HG03103 (cell line): ENCODE results near the gene NBEAL2.
"Not testable (repeated sequence)": the region's sequence is repeated elsewhere in the genome, so short reads cannot be mapped to it uniquely, and the experiment has no call there.

ENCODE experiments used
- ATAC-seq: cut with Tn5 transposase; IDR thresholded peaks from one replicate; pipeline ENCODE4 v1.9.1; 2021; ENCODE audit warnings: low read depth; ENCODE audit not compliant: unreplicated experiment

The NBEAL2 gene

GRCh38 chr3:46962990-46963389 is 16.5 kb upstream of the NBEAL2 start:
- no peak for ATAC-seq

DNA sequence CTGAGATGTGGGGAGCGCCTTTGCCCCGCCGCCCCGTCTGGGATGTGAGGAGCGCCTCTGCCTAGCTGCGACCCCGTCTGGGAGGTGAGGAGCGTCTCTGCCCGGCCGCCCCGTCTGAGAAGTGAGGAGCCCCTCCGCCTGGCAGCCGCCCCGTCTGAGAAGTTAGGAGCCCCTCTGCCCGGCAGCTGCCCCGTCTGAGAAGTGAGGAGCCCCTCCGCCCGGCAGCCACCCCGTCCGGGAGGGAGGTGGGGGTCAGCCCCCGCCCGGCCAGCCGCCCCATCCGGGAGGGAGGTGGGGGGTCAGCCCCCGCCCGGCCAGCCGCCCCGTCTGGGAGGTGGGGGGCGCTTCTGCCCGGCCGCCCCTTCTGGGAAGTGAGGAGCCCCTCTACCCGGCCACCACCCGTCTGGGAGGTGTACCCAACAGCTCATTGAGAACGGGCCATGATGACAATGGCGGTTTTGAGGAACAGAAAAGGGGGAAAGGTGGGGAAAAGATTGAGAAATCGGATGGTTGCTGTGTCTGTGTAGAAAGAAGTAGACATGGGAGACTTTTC is 15.4 kb upstream of the NBEAL2 start:
- not testable (repeated sequence) for ATAC-seq

DNA sequence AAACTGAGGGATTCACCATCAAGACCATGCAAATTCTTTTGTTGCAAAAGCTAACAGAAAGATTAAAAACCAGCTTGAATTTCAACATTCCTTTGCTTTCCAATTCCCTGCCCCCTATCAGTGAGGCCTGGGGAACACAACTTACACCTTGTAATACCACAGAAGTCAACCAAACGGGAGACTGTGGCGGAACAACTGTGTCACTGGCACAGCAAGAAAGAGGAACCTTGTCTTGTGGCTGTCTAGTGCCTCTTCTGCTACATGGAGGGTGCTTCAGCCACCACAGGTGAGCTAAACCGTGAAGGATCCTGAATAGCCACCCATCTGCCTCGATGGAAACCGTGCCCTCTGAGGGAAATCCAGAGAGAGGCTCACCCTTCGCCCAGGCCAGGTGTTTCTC is 14.3 kb upstream of the NBEAL2 start:
- ATAC-seq = no peak

GRCh38 chr3:46966811-46967210 is 12.7 kb upstream of the NBEAL2 start:
- ATAC-seq = no peak

- no peak for ATAC-seq
Measured at GRCh38 chr3:46968783-46969428, 10.6 kb upstream of the NBEAL2 start.

GRCh38 chr3:46970391-46971091 is 8.9 kb upstream of the NBEAL2 start:
- ATAC-seq = no peak

- ATAC-seq = no peak
Measured at GRCh38 chr3:46971151-46971550, 8.3 kb upstream of the NBEAL2 start.

GRCh38 chr3:46971742-46972141 is 7.7 kb upstream of the NBEAL2 start:
- no peak for ATAC-seq

GRCh38 chr3:46972396-46972795 is 7.1 kb upstream of the NBEAL2 start:
- ATAC-seq = no peak

GRCh38 chr3:46974421-46975171 is 4.9 kb upstream of the NBEAL2 start:
- ATAC-seq = no peak

DNA sequence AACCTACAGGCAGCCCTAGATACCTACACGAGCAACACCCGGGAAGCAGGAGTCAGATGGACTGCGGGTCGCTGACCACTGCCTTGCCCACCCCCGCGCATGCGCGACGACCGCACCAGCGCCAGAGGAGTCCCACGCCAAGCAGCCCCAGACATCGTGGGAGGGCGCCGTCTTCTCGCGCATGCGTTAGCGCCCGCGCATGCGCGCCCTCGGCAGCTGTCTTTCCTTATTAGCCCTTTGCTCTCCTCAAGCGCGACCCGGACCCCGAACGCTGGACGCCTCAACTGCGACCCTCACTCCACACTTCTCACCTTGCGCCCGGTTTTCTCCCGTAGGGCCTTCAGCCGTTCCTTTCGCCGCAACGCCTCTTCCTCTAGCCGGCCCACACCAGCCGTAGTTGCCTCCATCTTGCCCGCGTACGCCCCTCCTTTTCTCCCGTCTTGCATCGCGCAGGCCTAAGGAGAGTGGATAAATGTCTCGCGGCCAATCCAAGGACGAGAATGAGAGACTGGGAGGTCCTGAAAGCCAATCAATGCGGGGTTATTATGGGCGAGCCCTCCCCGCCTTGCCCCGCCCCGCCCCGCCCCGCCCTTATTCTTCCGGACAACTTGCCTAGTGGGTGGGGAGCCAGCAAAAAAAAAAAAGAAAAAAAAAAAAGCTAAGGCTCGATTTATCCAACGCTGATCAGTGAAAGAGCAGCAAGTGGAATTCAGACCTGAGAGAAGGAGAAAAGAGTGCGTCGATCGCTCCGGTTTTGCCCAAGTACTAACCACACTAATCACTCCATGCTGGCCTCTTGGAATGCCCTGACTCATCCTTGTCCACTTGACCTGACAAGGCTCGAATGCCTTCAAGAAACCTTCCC is 2.9 kb upstream of the NBEAL2 start, which contains the start of gene CCDC12:
Gene CCDC12, minus strand, starts transcription at position 420 of the 865 bp plus-strand sequence. Its CDS starts 13 bp downstream, at position 407.
- peak; percentile 49 for ATAC-seq

- no peak for ATAC-seq
Measured at GRCh38 chr3:46977811-46978195, 1.7 kb upstream of the NBEAL2 start.

DNA sequence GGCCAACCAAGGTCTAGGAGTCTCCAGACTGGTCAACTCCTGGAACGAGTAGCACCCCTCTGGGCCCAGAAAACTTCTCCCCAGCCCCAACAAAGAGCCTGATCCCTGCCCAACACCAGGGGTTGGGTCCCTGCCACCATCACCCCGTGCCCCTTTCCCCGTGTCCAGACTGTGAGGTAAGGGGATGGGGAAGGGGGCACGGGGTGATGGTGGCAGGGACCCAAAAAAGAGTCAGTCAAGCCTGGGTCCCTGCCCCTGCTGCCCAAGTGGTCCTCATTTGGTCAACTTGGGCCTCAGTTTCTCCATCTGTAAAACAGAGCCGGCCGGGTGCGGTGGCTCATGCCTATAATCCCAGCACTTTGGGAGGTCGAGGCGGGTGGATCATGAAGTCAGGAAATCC is 1.1 kb upstream of the NBEAL2 start:
- ATAC-seq = no peak

DNA sequence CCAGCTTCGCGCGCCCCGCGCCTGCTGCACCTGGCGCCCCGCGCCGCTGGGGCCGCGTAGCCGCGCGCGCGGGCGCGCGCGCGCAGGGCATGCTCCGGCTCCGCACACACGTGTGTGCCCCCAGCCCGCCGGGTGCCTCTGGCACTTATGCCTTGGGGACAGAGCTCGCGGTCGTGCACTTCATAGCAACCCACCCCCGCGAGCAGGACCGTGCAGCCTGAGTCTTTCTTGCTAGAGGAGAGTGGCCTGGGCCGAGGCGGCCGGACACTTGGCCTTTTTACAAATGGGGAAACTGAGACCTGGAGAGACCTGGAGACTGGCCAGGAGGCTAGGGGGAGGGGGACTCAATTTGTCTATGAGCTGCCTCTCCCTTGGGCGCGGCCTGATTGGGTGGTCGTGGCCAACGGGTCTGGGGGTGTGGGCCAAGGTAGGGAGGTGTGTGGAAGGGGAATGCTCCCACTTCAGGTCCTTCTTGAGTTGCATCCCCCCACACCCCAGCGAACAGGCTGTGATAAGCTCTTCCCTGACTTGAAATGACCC is 562 bp downstream of the NBEAL2 start:
- peak; percentile 1 for ATAC-seq

- no peak for ATAC-seq
Measured at GRCh38 chr3:46981932-46982471, 2.5 kb downstream of the NBEAL2 start.

DNA sequence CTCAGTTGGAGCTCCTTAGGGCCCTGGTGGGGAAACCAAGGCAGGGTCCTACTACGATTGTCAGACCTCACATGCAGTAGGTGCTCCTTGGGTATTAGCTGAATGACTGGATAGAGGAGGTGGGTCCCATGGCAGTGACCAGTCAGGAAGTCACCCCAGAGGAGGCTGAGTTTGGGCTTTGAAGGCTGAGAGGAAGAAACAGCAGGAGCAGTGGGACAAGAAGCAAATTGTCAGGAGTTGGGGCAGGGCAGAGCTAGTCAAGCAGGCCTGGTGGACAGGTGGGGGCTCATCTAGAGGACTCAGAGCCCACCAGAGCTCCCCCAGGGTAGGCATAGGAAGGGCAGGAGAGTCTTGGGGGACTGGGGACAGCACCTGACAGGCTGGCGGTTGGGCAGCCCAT is 3.1 kb downstream of the NBEAL2 start:
- ATAC-seq = no peak

- ATAC-seq = no peak
Measured at GRCh38 chr3:46984591-46985459, 5.4 kb downstream of the NBEAL2 start.

DNA sequence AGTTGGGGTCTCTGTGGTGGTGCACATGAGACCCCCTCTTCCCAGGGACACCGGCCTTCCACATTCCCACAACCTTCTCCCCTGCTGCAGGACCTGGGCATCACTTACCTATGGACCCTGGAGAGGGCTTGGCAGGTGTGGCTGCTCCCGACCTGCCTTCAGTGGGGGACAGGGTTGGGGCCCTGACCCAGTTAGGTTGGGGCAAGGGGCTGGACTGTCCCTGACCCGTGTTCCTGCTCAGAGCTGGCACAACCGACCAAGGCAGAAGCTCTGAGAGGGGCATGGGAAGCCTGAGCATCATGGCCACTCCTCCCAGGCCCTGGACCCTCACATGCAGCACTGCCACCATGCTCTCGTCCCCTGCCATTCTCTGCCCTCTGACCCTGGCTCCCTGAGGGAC is 6.1 kb downstream of the NBEAL2 start:
- no peak for ATAC-seq
